Embryonic facial prominence (tissue), 1 donor: Measurements from ENCODE around the gene TMIGD1.
A peak's percentile ranks its signal among the peaks of the same experiment; 100 is the strongest.

Source experiments
- DNase-seq: peaks from one replicate; pipeline ENCODE4 v3.0.0-alpha.2; 2016; ENCODE audit errors: extremely low spot score

TMIGD1 gene, protein sequence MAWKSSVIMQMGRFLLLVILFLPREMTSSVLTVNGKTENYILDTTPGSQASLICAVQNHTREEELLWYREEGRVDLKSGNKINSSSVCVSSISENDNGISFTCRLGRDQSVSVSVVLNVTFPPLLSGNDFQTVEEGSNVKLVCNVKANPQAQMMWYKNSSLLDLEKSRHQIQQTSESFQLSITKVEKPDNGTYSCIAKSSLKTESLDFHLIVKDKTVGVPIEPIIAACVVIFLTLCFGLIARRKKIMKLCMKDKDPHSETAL

GRCh38 chr17:30333503-30334360 lies at the start of gene TMIGD1:
TMIGD1 (minus strand) TSS chr17:30334057; CDS start chr17:30332133, 1,924 bp downstream.
- DNase-seq = no peak

GRCh38 chr17:30382345-30382744 lies 48.5 kb upstream of the TMIGD1 start:
- no peak for DNase-seq

DNA sequence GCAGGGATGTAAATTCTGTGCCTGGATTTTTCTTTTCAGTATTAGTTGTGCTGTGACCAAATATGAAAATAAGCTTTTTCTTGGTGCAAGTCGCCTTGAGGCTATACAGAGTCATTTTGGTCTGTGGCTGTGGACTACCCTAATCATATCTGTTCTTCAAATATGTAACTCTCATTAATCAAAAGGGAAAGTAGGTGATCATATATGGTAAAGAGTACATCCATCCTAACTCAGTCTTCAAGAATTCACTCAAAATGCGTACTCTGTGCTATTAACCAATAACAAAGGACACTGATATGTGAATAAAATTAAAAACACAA lies 47.4 kb upstream of the TMIGD1 start:
- DNase-seq = no peak

DNA sequence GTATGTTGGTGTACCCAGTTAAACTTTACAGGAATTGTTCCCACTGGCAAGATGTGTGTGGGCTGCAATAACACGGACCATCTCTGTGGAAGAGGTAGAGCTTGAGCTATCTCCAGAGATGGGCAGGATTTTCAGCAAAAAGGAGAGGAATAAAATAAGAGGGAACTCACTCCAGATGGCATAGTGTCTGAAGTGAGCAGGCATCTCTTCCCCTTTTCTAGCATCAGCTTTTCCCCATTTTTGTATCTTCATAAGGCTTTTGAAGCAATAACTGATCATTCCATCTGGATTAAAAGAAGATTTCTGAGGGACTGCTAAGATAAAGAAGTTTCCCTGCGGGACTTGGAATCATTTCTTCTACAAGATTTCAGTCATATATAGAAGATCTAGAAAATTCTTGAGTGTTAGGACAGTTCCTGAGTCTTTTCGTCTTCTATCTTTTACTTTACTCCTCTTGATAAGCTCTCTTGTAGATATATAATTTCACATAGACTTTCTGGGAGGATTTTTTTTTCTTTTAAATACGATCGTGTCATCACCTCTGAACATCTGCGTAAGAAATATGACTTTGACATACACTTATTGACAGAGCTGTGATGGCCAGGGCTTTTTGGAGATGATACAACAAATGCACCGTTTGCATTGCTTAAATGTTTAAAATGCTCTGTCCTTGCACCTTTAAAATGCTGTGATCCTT lies 46.9 kb upstream of the TMIGD1 start:
- no peak for DNase-seq

GRCh38 chr17:30379903-30380381 lies 46.1 kb upstream of the TMIGD1 start:
- DNase-seq = no peak

DNA sequence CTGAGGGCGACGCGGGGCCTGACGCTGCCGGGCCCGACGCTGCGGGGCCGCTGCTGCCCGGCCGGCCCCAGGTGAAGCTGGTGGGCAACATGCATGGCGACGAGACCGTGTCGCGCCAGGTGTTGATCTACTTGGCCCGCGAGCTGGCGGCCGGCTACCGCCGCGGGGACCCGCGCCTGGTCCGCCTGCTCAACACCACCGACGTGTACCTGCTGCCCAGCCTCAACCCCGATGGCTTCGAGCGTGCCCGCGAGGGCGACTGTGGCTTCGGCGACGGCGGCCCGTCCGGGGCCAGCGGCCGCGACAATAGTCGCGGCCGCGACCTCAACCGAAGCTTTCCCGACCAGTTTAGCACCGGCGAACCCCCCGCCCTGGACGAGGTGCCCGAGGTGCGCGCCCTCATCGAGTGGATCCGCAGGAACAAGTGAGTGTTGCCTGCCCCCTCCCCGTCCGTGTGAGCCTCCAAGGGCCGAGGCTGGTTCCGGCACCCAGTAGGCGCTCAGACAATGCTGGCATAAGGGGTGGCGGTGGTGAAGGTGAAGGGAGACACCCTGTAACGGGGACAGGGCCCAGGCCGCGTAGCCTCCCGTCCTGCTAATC lies 45.5 kb upstream of the TMIGD1 start:
- no peak for DNase-seq

DNA sequence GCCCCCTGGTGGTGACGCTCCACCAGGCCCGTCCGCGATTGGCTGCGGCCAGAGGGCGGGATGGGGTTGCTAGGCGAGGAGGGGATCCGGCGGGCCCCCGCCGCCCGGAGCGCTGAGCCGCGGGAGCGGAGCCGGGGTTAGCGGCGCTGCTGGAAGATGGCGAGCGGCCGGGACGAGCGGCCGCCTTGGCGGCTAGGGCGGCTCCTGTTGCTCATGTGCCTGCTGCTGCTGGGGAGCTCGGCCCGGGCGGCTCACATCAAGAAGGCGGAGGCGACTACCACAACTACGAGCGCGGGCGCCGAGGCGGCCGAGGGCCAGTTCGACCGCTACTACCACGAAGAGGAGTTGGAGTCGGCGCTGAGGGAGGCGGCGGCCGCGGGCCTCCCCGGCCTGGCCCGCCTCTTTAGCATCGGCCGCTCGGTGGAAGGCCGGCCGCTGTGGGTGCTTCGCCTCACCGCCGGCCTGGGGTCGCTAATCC lies 45.0 kb upstream of the TMIGD1 start, which contains the start of gene CPD:
TSS of gene CPD (plus strand) at position 103 of the 478 bp plus-strand sequence. CDS start at position 157, 54 bp downstream.
- peak; percentile 88 for DNase-seq

- DNase-seq = no peak
Observed at GRCh38 chr17:30378241-30378824, 44.5 kb upstream of the TMIGD1 start.

DNA sequence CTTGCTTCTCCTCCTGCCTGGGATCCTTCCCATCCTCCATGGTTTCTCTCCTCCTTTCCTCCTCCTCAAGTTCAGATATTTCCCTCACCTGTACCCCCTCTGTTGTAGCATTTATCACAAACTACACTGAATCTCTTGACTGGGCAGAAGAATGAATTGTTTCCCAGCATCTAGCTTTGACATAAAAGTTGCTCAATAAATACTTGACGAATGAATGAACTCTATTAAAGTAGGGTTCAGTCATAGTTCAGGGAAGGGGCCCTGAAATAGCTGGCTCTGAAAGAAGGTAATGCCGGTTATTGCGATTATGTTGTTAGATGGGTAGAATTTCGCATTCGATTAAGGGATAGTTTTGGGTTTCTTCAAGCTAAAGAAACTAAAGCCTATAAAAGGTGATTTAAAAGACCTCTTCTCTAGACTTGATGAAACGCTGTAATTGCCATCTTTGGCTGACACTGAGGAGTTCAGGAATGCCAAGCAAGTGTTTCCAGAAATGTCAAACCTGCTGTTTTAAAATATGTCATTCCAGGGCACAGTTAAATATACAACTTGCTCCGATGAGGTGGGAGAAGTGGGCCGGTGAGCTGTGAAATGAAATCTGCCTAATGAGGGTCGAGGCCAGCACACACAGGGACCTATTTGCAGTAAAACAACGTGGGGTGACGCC lies 43.9 kb upstream of the TMIGD1 start:
- no peak for DNase-seq

- peak; percentile 39 for DNase-seq
Observed at GRCh38 chr17:30376621-30377452, 43.0 kb upstream of the TMIGD1 start.

DNA sequence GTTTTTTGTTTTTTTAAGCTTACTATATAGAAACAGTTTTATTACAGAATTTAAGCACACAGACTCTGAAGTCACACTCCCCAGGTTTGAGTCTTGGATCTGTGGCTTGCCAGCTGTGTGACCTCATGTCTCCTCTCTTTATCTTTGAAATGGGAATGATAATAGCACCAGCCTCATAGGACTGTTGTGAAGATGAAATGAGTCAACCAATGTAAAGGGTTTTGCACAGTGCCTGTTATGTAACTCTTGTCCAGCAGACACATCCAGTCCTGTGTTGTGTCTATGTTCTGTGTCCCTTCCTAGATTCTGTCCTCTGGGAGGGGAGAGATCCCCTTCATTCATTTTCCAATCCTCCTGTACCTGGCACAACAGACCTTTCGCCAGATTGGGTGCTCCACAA lies 41.8 kb upstream of the TMIGD1 start:
- DNase-seq = no peak

GRCh38 chr17:30372755-30373154 lies 38.9 kb upstream of the TMIGD1 start:
- no peak for DNase-seq

- DNase-seq = no peak
Observed at GRCh38 chr17:30369995-30370394, 36.1 kb upstream of the TMIGD1 start.

- DNase-seq = no peak
Observed at GRCh38 chr17:30368912-30369720, 35.3 kb upstream of the TMIGD1 start.

DNA sequence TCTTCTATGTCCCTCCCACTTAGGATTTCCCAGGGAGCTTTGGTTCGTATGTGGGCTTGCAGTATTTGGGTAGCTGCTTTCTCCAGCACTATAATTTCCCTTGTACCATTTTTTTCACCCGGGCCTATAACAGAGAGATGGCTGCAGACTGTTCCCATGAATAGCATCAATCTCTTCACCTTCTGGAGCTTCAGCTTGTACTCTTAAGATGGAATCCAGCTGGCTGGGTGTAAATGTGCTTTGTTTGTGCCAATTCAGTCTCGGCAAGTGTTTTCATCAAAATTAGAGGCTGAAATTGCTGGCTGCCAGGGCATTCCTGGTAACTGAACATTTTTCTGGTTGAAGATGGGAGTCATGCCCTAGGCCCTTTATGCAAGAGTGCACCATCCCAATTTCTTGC lies 32.7 kb upstream of the TMIGD1 start:
- no peak for DNase-seq

DNA sequence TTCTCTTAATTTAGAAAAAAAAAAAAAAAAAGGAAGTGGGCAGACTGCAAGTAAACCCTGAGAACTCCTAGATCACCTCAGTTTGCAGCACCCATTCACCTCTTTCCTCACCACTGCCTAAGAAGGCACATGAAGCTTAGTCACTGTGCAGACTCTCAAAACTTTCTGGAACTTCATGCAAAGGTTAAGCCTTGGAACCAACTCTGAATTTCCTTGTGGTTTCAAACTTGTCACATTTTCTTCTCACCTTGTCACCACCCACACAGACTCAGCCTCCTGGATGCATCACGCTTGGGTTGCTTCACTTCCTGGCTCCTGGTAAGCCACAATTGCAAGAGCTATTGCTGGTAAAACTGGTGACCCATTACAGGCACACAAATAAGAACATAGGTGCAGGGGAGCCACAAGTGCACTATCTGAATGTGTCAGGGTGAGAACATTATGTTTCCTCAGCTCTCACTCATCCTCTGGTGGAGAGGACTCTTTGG lies 29.9 kb upstream of the TMIGD1 start:
- DNase-seq = no peak

DNA sequence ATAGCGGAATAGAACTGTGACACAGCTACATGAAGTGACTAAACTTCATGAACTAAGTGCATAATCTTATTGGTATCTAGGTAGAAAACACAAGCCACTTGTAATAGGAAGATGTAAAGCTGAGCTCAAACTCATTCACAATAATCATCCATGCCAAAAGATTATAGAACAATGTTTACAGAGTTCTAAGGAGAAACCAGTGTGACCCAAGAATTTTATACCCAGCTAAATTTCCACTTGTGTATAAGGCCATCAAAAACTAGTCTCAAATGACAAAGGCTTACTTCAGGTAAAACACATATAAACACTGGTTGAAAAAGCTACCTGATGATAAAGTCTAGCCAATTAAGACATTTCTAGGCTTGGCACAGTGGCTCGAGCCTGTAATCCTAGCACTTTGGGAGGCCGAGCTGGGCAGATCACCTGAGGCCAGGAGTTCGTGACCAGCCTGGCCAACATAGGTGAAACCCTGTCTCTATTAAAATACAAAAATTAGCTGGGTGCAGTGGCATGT lies 28.0 kb upstream of the TMIGD1 start:
- DNase-seq = no peak

DNA sequence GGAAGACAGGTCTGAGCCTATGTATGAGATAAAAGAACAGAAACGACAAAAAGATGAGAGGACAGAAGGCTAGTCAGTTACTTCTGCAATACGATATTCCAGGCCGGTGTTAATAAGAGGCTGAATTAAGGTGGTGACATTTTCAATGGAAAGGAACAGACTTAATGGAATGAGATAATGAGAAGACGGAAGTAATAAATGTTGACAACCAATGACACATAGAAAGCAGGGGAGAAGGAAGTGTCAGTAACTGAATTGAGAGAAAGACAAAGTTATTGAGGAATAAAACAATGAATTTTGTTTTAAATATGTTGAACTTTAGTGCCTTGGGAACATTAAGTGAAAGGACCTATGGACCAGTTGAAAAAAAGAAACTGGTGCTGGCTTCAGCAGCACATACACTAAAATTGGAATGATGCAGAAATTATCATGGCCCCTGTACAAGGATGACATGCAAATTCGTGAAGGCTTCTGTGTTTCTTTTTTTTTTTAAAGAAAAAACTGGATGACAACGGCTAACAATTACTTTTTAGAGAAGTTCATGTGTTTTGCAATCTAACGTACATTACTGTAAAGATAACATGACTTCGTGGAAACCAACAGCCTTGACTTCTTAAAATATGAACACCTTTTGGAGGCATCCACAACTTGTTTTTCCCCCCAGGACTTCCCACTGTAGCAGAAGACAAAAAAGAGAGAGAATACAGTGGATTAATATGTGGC lies 26.4 kb upstream of the TMIGD1 start:
- DNase-seq = no peak
